Cardiac muscle cell (in vitro differentiated cells and primary cell): ENCODE data around the gene IL17A. TPM values are rescaled to one million over a fixed set of nuclear protein-coding genes. Genes with fewer than 3 reads are reported as not detected.

Experiments used
- DNase-seq, 2 donors: peaks; one replicate each; pipeline versions ENCODE4 v3.0.0 to v3.0.0-alpha.2; 2010 to 2017; ENCODE audit warnings: low read depth in 1 of 2, low spot score in 1 of 2
- H3K27ac ChIP-seq: fragments of 200-600 bp; sonication (generic); 2 replicates; pipeline ENCODE4 v1.5.1; 2016
- H3K27me3 ChIP-seq: fragments of 200-600 bp; sonication (generic); 2 replicates; pipeline ENCODE4 v1.6.0; 2016; ENCODE audit warnings: control low read depth
- H3K36me3 ChIP-seq: fragments of 200-600 bp; sonication (generic); 2 replicates; pipeline ENCODE4 v1.5.1; 2016; ENCODE audit warnings: control low read depth
- H3K4me1 ChIP-seq: fragments of 200-600 bp; sonication (generic); 2 replicates; pipeline ENCODE4 v1.8.1; 2017; ENCODE audit warnings: low read depth, mild to moderate bottlenecking, mixed run types
- H3K4me3 ChIP-seq: fragments of 200-600 bp; sonication (generic); 2 replicates; pipeline ENCODE4 v1.5.1; 2016; ENCODE audit warnings: mild to moderate bottlenecking
- H3K9me3 ChIP-seq: fragments of 200-600 bp; sonication (generic); 2 replicates; pipeline ENCODE4 v1.5.1; 2017; ENCODE audit warnings: low read depth, mild to moderate bottlenecking, control low read depth
- CTCF ChIP-seq: IDR thresholded peaks from 2 replicates; pipeline ENCODE4 v1.5.1; 2012; ENCODE audit warnings: low read depth, mild to moderate bottlenecking, low read length
- polyA plus RNA-seq: library from polyadenylated mRNA; unstranded; fragments of >200 nt; fragmentation: Nextera tagmentation; extraction: Ambion mirVana; gene quantifications from 2 replicates; pipeline ENCODE4 v1.2.1, GENCODE V29; 2016
- total RNA-seq: library from RNA; depleted of rRNA; stranded (reverse); fragments of >200 nt; gene quantifications from 2 replicates; pipeline ENCODE4 v1.2.3, GENCODE V29; 2016

IL17A gene
- total and polyA plus RNA-seq, 2 experiments from 2014 or later: not detected

- Histone ChIP-seq H3K36me3 (no peaks in the 10 kb centered on the region), H3K9me3 (no peaks in the 10 kb centered on the region), H3K4me1 (no peaks in the 10 kb centered on the region), H3K27me3 (peaks cover 7% of the 10 kb centered on the region), H3K27ac (no peak overlapping the region), H3K4me3 (no peak overlapping the region)
- DNase-seq: no peak
- no peak for TF ChIP-seq CTCF
These were observed 20.9 kb downstream of the IL17A start for GRCh38 chr6:52207066-52207465.

GRCh38 chr6:52208612-52209011, 22.4 kb downstream of the IL17A start:
- no peaks in the 10 kb centered on the region for H3K4me1 ChIP-seq
- no peak for TF ChIP-seq CTCF
- H3K4me3 ChIP-seq: no peak overlapping the region
- H3K9me3 ChIP-seq: no peaks in the 10 kb centered on the region
- H3K27me3 ChIP-seq: peaks cover 7% of the 10 kb centered on the region
- H3K27ac ChIP-seq: no peak overlapping the region
- no peaks in the 10 kb centered on the region for H3K36me3 ChIP-seq
- DNase-seq: no peak

- DNase-seq: no peak
- TF ChIP-seq CTCF: no peak
- Histone ChIP-seq H3K27ac (no peak overlapping the region), H3K9me3 (no peaks in the 10 kb centered on the region), H3K36me3 (no peaks in the 10 kb centered on the region), H3K4me3 (no peak overlapping the region), H3K27me3 (peaks cover 7% of the 10 kb centered on the region), H3K4me1 (no peaks in the 10 kb centered on the region)
These were observed 23.6 kb downstream of the IL17A start for GRCh38 chr6:52209770-52210169.

- no peaks in the 10 kb centered on the region for H3K4me1 ChIP-seq
- DNase-seq: no peak
- no peaks in the 10 kb centered on the region for H3K9me3 ChIP-seq
- no peak overlapping the region for H3K4me3 ChIP-seq
- H3K27ac ChIP-seq: no peak overlapping the region
- H3K27me3 ChIP-seq: peaks cover 7% of the 10 kb centered on the region
- no peak for TF ChIP-seq CTCF
- no peaks in the 10 kb centered on the region for H3K36me3 ChIP-seq
These were observed 24.1 kb downstream of the IL17A start for GRCh38 chr6:52210227-52210626.

- DNase-seq: no peak
- no peak for TF ChIP-seq CTCF
- no peaks in the 10 kb centered on the region for H3K9me3 ChIP-seq
- H3K27ac ChIP-seq: no peak overlapping the region
- no peak overlapping the region for H3K4me3 ChIP-seq
- H3K4me1 ChIP-seq: no peaks in the 10 kb centered on the region
- no peaks in the 10 kb centered on the region for H3K36me3 ChIP-seq
- peaks cover 7% of the 10 kb centered on the region for H3K27me3 ChIP-seq
These were observed 27.0 kb downstream of the IL17A start for GRCh38 chr6:52213127-52213526.

- no peaks in the 10 kb centered on the region for H3K36me3 ChIP-seq
- no peaks in the 10 kb centered on the region for H3K9me3 ChIP-seq
- TF ChIP-seq CTCF: no peak
- H3K27me3 ChIP-seq: peaks cover 7% of the 10 kb centered on the region
- H3K27ac ChIP-seq: no peak overlapping the region
- no peaks in the 10 kb centered on the region for H3K4me1 ChIP-seq
- no peak for DNase-seq
- no peak overlapping the region for H3K4me3 ChIP-seq
These were observed 29.6 kb downstream of the IL17A start for GRCh38 chr6:52215787-52216186.
